TTC549 (cell line): ENCODE results near the gene NPAS3.

Source experiments
- FAIRE-seq: peaks from 2 replicates; lab custom pipeline; 2012; peaks lifted over from hg19 to GRCh38; lab: Jason Lieb, UNC

NPAS3 gene

GRCh38 chr14:33764876-33765650 is 826.4 kb downstream of the NPAS3 start:
- no peak for FAIRE-seq

GRCh38 chr14:33767586-33768457 is 829.1 kb downstream of the NPAS3 start:
- no peak for FAIRE-seq

GRCh38 chr14:33768458-33768830 is 829.8 kb downstream of the NPAS3 start:
- no peak for FAIRE-seq

- no peak for FAIRE-seq
Observed at GRCh38 chr14:33773205-33774030, 834.7 kb downstream of the NPAS3 start.

- no peak for FAIRE-seq
Observed at GRCh38 chr14:33774161-33774560, 835.5 kb downstream of the NPAS3 start.

- no peak for FAIRE-seq
Observed at GRCh38 chr14:33774723-33775470, 836.2 kb downstream of the NPAS3 start.

- FAIRE-seq = no peak
Observed at GRCh38 chr14:33776871-33777270, 838.2 kb downstream of the NPAS3 start.

- FAIRE-seq = no peak
Observed at GRCh38 chr14:33777681-33778080, 839.0 kb downstream of the NPAS3 start.

- FAIRE-seq = no peak
Observed at GRCh38 chr14:33780035-33780434, 841.4 kb downstream of the NPAS3 start.

- FAIRE-seq = no peak
Observed at GRCh38 chr14:33781236-33781635, 842.6 kb downstream of the NPAS3 start.

GRCh38 chr14:33782923-33783322 is 844.2 kb downstream of the NPAS3 start:
- no peak for FAIRE-seq

GRCh38 chr14:33786091-33786825 is 847.6 kb downstream of the NPAS3 start:
- FAIRE-seq = no peak

GRCh38 chr14:33788161-33788560 is 849.5 kb downstream of the NPAS3 start:
- no peak for FAIRE-seq

GRCh38 chr14:33790996-33791395 is 852.3 kb downstream of the NPAS3 start:
- FAIRE-seq = no peak

GRCh38 chr14:33792009-33792719 is 853.5 kb downstream of the NPAS3 start:
- FAIRE-seq = no peak

- no peak for FAIRE-seq
Observed at GRCh38 chr14:33792720-33793368, 854.2 kb downstream of the NPAS3 start.

- FAIRE-seq = no peak
Observed at GRCh38 chr14:33793398-33794110, 854.9 kb downstream of the NPAS3 start.

GRCh38 chr14:33794791-33795305 is 856.2 kb downstream of the NPAS3 start:
- FAIRE-seq = no peak

- no peak for FAIRE-seq
Observed at GRCh38 chr14:33796356-33796755, 857.7 kb downstream of the NPAS3 start.
